GM12878 (cell line): ENCODE measurements around the gene HUNK.

Experiments
- CHD2 ChIP-seq: IDR thresholded peaks from 2 replicates; pipeline ENCODE4 v1.6.1; 2011; ENCODE audit warnings: low read depth, low read length, improper control_type of control experiment, borderline replicate concordance
- CTCF ChIP-seq, 3 experiments: IDR thresholded peaks in 2 of 3; conservative IDR thresholded peaks in 1 of 3; 2 replicates each; pipeline ENCODE4 v1.5.1; 2011; ENCODE audit warnings: low read depth in 3 of 3, low read length in 3 of 3, mild to moderate bottlenecking in 3 of 3, control low read depth in 2 of 3, moderate library complexity in 2 of 3, inconsistent platforms in 1 of 3, mixed read lengths in 1 of 3; ENCODE audit not compliant: control insufficient read depth in 2 of 3, insufficient read depth in 1 of 3; ENCODE audit errors: extremely low read depth in 1 of 3
- MYC ChIP-seq: IDR thresholded peaks from 2 replicates; pipeline ENCODE4 v1.6.1; 2011; ENCODE audit warnings: mild to moderate bottlenecking, low read length, moderate library complexity, inconsistent platforms; ENCODE audit not compliant: insufficient read depth, insufficient replicate concordance, insufficient read length, severe bottlenecking
- POLR2A ChIP-seq: IDR thresholded peaks from 2 replicates; pipeline ENCODE4 v1.6.1; 2011; ENCODE audit warnings: low read depth, mild to moderate bottlenecking, low read length
- PRDM15 ChIP-seq: fragments of 450-650 bp; formaldehyde crosslinking; IDR thresholded peaks from 2 replicates; pipeline ENCODE4 v1.4.0; 2020; ENCODE audit warnings: mild to moderate bottlenecking, moderate library complexity
- TCF12 ChIP-seq: IDR thresholded peaks from 2 replicates; pipeline ENCODE4 v1.6.1; 2011; ENCODE audit warnings: low read depth, mild to moderate bottlenecking, low read length
- USF2 ChIP-seq: IDR thresholded peaks from 2 replicates; pipeline ENCODE4 v1.6.1; 2011; ENCODE audit warnings: low read depth, low read length, improper control_type of control experiment, borderline replicate concordance
- ZNF207 ChIP-seq: fragments of 450-650 bp; IDR thresholded peaks from 2 replicates; pipeline ENCODE4 v1.6.1; 2014; ENCODE audit warnings: antibody characterized with exemption, mild to moderate bottlenecking, borderline replicate concordance
- ZNF592 ChIP-seq: fragments of 450-650 bp; IDR thresholded peaks from 2 replicates; pipeline ENCODE4 v1.6.1; 2017; ENCODE audit warnings: mild to moderate bottlenecking, moderate library complexity

GRCh38 chr21:31908106-31909031, 35.5 kb downstream of the HUNK start:
- TF ChIP-seq ZNF592 (no peak), CTCF (IDR thresholded peaks at IDR 0.05 in 2 of 3, conservative IDR thresholded peaks at IDR 0.05 in 1 of 3; ENCODE audit: control insufficient read depth in 2 of 3, extremely low read depth in 1 of 3, insufficient read depth in 1 of 3, low read depth in 3 of 3, low read length in 3 of 3) (no peak), CHD2 (no peak), TCF12 (no peak), PRDM15 (no peak), MYC (no peak), POLR2A (no peak), ZNF207 (no peak), USF2 (no peak)
